PC-3 (cell line): ENCODE results near the gene CYFIP2. TPM values are rescaled to one million over a fixed set of nuclear protein-coding genes. Genes with fewer than 3 reads are reported as not detected.
A peak's percentile ranks its signal among the peaks of the same experiment; 100 is the strongest.

Source experiments
- ATAC-seq: fragments of 200-7000 bp; cut with Tn5 transposase; 2 replicates; pipeline ENCODE4 v1.9.1; 2020; ENCODE audit warnings: mild to moderate bottlenecking, moderate library complexity
- BruUV-seq: library from RNA; stranded (reverse); fragments of 400-500 nt; replicated peaks from 2 replicates; lab custom pipeline; 2021; lab: Mats Ljungman, UMichigan
- CTCF ChIA-PET: fragments of 300-600 bp; sonication (Branson Sonifier 250); formaldehyde crosslinking; loops from one replicate; lab custom pipeline; 2022; ENCODE audit warnings: antibody characterized with exemption; lab: Charles Lee
- POLR2A ChIA-PET: fragments of 300-600 bp; sonication (Branson Sonifier 250); formaldehyde crosslinking; loops from one replicate; lab custom pipeline; 2022; ENCODE audit warnings: antibody characterized with exemption; ENCODE audit not compliant: unreplicated experiment; lab: Charles Lee
- DNase-seq: peaks from one replicate; pipeline ENCODE4 v3.0.0-alpha.2; 2015
- H2AFZ ChIP-seq: fragments of 300-600 bp; sonication (generic); 2 replicates; pipeline ENCODE4 v1.6.0; 2016; ENCODE audit warnings: antibody characterized with exemption, low read length
- H3F3A ChIP-seq: fragments of 300-600 bp; sonication (generic); one replicate; pipeline ENCODE4 v1.6.0; 2017; ENCODE audit warnings: antibody characterized with exemption, low read length, control low read depth, mild to moderate bottlenecking; ENCODE audit not compliant: unreplicated experiment
- H3K27ac ChIP-seq: fragments of 300-600 bp; sonication (generic); 2 replicates; pipeline ENCODE4 v1.5.1; 2016; ENCODE audit warnings: mild to moderate bottlenecking, low read length
- H3K27me3 ChIP-seq: fragments of 300-600 bp; sonication (generic); 2 replicates; pipeline ENCODE4 v1.6.1; 2016; ENCODE audit warnings: low read length, mixed read lengths
- H3K36me3 ChIP-seq: fragments of 300-600 bp; sonication (generic); 2 replicates; pipeline ENCODE4 v1.6.1; 2016; ENCODE audit warnings: low read depth, mixed run types, low read length, mixed read lengths
- H3K4me1 ChIP-seq: fragments of 300-600 bp; sonication (generic); 2 replicates; pipeline ENCODE4 v1.5.1; 2016; ENCODE audit warnings: low read length; ENCODE audit not compliant: insufficient read depth
- H3K4me2 ChIP-seq: fragments of 300-600 bp; sonication (generic); 2 replicates; pipeline ENCODE4 v1.6.0; 2016; ENCODE audit warnings: low read length
- H3K4me3 ChIP-seq: fragments of 300-600 bp; sonication (generic); 2 replicates; pipeline ENCODE4 v1.5.1; 2016; ENCODE audit warnings: mild to moderate bottlenecking, low read length, mixed read lengths
- H3K79me2 ChIP-seq: fragments of 300-600 bp; sonication (generic); 2 replicates; pipeline ENCODE4 v1.6.1; 2017; ENCODE audit warnings: low read length, mixed read lengths
- H3K9ac ChIP-seq: fragments of 300-600 bp; sonication (generic); 2 replicates; pipeline ENCODE4 v1.6.0; 2016; ENCODE audit warnings: mild to moderate bottlenecking, low read length
- H3K9me2 ChIP-seq: fragments of 300-600 bp; sonication (generic); replicated peaks from 2 replicates; pipeline ENCODE4 v1.6.1; 2016; ENCODE audit warnings: mixed run types, low read length, mixed read lengths
- H3K9me3 ChIP-seq: fragments of 300-600 bp; sonication (generic); 2 replicates; pipeline ENCODE4 v1.6.1; 2016; ENCODE audit warnings: low read length, mixed read lengths
- H4K20me1 ChIP-seq: fragments of 300-600 bp; sonication (generic); 2 replicates; pipeline ENCODE4 v1.6.1; 2016; ENCODE audit warnings: low read length, mixed read lengths
- EZH2 ChIP-seq: fragments of 300-600 bp; sonication (generic); IDR thresholded peaks from one replicate; pipeline ENCODE4 v1.6.1; 2017; ENCODE audit warnings: antibody characterized with exemption, mild to moderate bottlenecking, low read length; ENCODE audit not compliant: unreplicated experiment
- EZH2phosphoT487 ChIP-seq: fragments of 300-600 bp; sonication (generic); IDR thresholded peaks from 2 replicates; pipeline ENCODE4 v1.6.1; 2018; ENCODE audit warnings: mild to moderate bottlenecking, antibody characterized with exemption, low read length, borderline replicate concordance
- intact Hi-C: fragments of 100-400 bp; cut with micrococcal nuclease; formaldehyde crosslinking; loops from 2 replicates; pipeline ENCODE4 v1.9.0; 2023
- total RNA-seq: library from RNA; depleted of rRNA; stranded (reverse); fragments of >200 nt; gene quantifications from 2 replicates; pipeline ENCODE4 v1.2.3, GENCODE V29; 2014
- TF ChIP-seq, protein P1 (sequence below): fragments of 300-600 bp; sonication (generic); conservative IDR thresholded peaks from 2 replicates; pipeline ENCODE4 v1.5.1; 2017; ENCODE audit warnings: antibody characterized with exemption, low read depth, mild to moderate bottlenecking, low read length

The CYFIP2 gene
- total RNA-seq, 1 experiment from 2014 or later = 36.0 TPM

DNA sequence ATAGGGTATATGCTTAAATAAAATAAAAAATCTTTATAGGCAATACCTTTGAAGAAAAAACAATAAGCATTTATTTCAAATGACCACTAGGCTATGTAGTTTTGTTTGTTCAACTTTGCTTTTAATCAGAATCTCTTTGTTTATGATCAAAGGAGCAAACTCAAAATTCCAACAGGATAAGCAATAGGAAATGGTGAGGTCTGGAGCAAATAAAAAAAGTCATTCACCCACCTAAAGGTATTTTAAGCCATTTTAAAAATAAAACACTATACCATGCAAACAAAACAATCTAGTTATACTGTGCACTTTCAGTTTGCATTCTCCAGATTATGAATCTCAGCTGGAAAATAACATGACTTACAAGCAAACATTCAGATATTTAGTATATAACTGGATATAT, 35.3 kb upstream of the CYFIP2 start:
- H3F3A ChIP-seq = no peaks in the 10 kb centered on the region
- H3K4me3 ChIP-seq = no peak overlapping the region
- no peaks in the 10 kb centered on the region for H3K79me2 ChIP-seq
- peak overlapping the region; percentile 24 for H3K4me2 ChIP-seq
- no peak overlapping the region for H3K9ac ChIP-seq
- no TSS peak for BruUV-seq
- intact Hi-C loops = no loop called here
- H3K4me1 ChIP-seq = peaks cover 14% of the 10 kb centered on the region
- H3K27ac ChIP-seq = no peak overlapping the region
- no peak overlapping the region for H2AFZ ChIP-seq
- H3K9me2 ChIP-seq = 0 out of 2 replicates have a peak, but pooled peaks cover 3% of the 10 kb centered on the region
- H3K36me3 ChIP-seq = no peaks in the 10 kb centered on the region
- DNase-seq = peak; percentile 54
- ChIA-PET CTCF (no interaction called here), POLR2A (no interaction called here)
- no peak for TF ChIP-seq EZH2
- no peak for TF ChIP-seq EZH2phosphoT487
- TF ChIP-seq, protein P1, sequence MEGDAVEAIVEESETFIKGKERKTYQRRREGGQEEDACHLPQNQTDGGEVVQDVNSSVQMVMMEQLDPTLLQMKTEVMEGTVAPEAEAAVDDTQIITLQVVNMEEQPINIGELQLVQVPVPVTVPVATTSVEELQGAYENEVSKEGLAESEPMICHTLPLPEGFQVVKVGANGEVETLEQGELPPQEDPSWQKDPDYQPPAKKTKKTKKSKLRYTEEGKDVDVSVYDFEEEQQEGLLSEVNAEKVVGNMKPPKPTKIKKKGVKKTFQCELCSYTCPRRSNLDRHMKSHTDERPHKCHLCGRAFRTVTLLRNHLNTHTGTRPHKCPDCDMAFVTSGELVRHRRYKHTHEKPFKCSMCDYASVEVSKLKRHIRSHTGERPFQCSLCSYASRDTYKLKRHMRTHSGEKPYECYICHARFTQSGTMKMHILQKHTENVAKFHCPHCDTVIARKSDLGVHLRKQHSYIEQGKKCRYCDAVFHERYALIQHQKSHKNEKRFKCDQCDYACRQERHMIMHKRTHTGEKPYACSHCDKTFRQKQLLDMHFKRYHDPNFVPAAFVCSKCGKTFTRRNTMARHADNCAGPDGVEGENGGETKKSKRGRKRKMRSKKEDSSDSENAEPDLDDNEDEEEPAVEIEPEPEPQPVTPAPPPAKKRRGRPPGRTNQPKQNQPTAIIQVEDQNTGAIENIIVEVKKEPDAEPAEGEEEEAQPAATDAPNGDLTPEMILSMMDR = peak; percentile 38; the same call in 1 of the 2 replicates
- no peaks in the 10 kb centered on the region for H3K9me3 ChIP-seq
- no peaks in the 10 kb centered on the region for H4K20me1 ChIP-seq
- no peaks in the 10 kb centered on the region for H3K27me3 ChIP-seq
- peak; percentile 78 for ATAC-seq

DNA sequence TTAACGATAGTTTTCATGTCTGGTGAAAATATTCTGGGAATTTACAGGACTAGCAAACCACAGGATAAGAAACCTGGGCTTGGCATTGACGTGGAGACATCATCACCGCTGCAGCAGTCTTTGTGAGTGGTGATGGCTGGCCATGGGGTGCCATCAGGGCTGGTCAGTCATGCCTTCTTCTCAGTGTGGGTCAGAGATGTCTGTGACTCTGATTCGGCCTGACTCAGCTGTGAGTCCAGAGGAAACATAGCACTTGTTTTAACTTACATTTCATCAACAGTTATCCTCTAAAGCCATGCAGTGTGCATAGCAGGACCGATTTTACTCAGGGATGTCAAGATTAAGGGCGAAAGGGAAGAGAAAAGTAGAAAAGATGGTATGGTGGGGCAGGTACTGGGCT, 33.2 kb upstream of the CYFIP2 start:
- H3K9me2 ChIP-seq = 0 out of 2 replicates have a peak, but pooled peaks cover 3% of the 10 kb centered on the region
- H2AFZ ChIP-seq = no peak overlapping the region
- H3K9ac ChIP-seq = no peak overlapping the region
- ChIA-PET POLR2A (no interaction called here), CTCF (interaction anchor here (0.6 kb wide), 1 partner anchor 247 kb away, joined by 6 read pairs; no protein-coding TSS in a partner anchor)
- no peaks in the 10 kb centered on the region for H3K36me3 ChIP-seq
- BruUV-seq = no TSS peak
- ATAC-seq = no peak
- intact Hi-C loops = no loop called here
- H3K4me1 ChIP-seq = peaks cover 14% of the 10 kb centered on the region
- DNase-seq = no peak
- H3K79me2 ChIP-seq = no peaks in the 10 kb centered on the region
- H3K4me3 ChIP-seq = no peak overlapping the region
- TF ChIP-seq, protein P1 = no peak
- no peak for TF ChIP-seq EZH2phosphoT487
- H3K9me3 ChIP-seq = no peaks in the 10 kb centered on the region
- H3F3A ChIP-seq = no peaks in the 10 kb centered on the region
- peaks cover 9% of the 10 kb centered on the region for H3K27me3 ChIP-seq
- H3K27ac ChIP-seq = no peak overlapping the region
- no peak overlapping the region for H3K4me2 ChIP-seq
- no peaks in the 10 kb centered on the region for H4K20me1 ChIP-seq

DNA sequence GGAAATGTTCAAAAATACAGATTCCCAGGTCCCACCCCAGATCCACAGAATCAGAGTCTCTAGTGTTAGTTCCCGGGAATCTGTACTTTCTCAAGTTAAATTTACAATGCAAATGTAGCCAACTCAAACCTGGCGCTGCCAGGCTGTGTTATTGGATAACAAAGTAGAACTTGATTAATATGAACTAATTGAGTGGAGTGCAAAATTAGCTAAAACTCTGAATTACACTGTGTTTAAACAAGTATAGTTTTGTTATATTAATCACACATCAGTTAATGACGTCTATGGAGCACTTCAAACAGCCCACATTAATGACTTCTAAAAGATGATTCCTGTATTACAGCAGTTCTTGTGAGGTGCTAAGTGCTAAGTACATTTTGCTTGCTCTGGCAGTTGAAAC, 32.4 kb upstream of the CYFIP2 start:
- Histone ChIP-seq H4K20me1 (no peaks in the 10 kb centered on the region), H2AFZ (no peak overlapping the region), H3K9me2 (0 out of 2 replicates have a peak, but pooled peaks cover 3% of the 10 kb centered on the region), H3K27ac (no peak overlapping the region), H3K4me1 (peaks cover 14% of the 10 kb centered on the region), H3F3A (no peaks in the 10 kb centered on the region), H3K79me2 (no peaks in the 10 kb centered on the region), H3K36me3 (no peaks in the 10 kb centered on the region), H3K27me3 (peaks cover 17% of the 10 kb centered on the region), H3K4me2 (no peak overlapping the region), H3K9ac (no peak overlapping the region), H3K9me3 (no peaks in the 10 kb centered on the region), H3K4me3 (no peak overlapping the region)
- CTCF ChIA-PET = no interaction called here
- DNase-seq = no peak
- intact Hi-C loops = no loop called here
- ATAC-seq = no peak
- POLR2A ChIA-PET = no interaction called here
- TF ChIP-seq EZH2 (no peak), EZH2phosphoT487 (no peak)
- TF ChIP-seq, protein P1 = no peak
- BruUV-seq = no TSS peak
